Brain microvascular endothelial cell (primary cell): ENCODE results near the gene FUT2.
"Not testable (repeated sequence)": the region's sequence is repeated elsewhere in the genome, so short reads cannot be mapped to it uniquely, and the experiment has no call there.

Source experiments
- DNase-seq: peaks from one replicate; pipeline ENCODE4 v3.0.0-alpha.2; 2020
- H3K27ac ChIP-seq: fragments of 250-450 bp; sonication (Bioruptor Pico); 2 replicates; pipeline ENCODE4 v1.5.1; 2020; ENCODE audit warnings: mild to moderate bottlenecking, moderate library complexity
- H3K27me3 ChIP-seq: fragments of 250-450 bp; sonication (Bioruptor Pico); replicated peaks from 2 replicates; pipeline ENCODE4 v1.5.1; 2020; ENCODE audit warnings: mild to moderate bottlenecking
- H3K36me3 ChIP-seq: fragments of 250-450 bp; sonication (Bioruptor Pico); replicated peaks from 2 replicates; pipeline ENCODE4 v1.5.1; 2020; ENCODE audit warnings: mild to moderate bottlenecking
- H3K4me3 ChIP-seq: 2 replicates; pipeline ENCODE4 v1.5.1; 2011; ENCODE audit warnings: low read depth, mild to moderate bottlenecking, control low read depth, low read length, moderate library complexity
- in situ Hi-C: cut with HindIII; loops from 2 replicates; pipeline ENCODE4 v1.10.0; 2017; ENCODE audit warnings: low sequenced_read_pairs, low pct_ligation_motif_present
- TF ChIP-seq, protein P1 (sequence below): IDR thresholded peaks from 2 replicates; pipeline ENCODE4 v1.5.1; 2011; ENCODE audit warnings: low read depth, mild to moderate bottlenecking, moderate library complexity, low read length, control low read depth, inconsistent platforms; ENCODE audit errors: missing control alignments

The FUT2 gene

GRCh38 chr19:48713041-48713863 lies 17.5 kb downstream of the FUT2 start:
- Histone ChIP-seq H3K4me3 (peak overlapping the region; percentile 77), H3K27ac (peak overlapping the region; percentile 22), H3K27me3 (no peaks in the 10 kb centered on the region), H3K36me3 (no peaks in the 10 kb centered on the region)
- TF ChIP-seq, protein P1, sequence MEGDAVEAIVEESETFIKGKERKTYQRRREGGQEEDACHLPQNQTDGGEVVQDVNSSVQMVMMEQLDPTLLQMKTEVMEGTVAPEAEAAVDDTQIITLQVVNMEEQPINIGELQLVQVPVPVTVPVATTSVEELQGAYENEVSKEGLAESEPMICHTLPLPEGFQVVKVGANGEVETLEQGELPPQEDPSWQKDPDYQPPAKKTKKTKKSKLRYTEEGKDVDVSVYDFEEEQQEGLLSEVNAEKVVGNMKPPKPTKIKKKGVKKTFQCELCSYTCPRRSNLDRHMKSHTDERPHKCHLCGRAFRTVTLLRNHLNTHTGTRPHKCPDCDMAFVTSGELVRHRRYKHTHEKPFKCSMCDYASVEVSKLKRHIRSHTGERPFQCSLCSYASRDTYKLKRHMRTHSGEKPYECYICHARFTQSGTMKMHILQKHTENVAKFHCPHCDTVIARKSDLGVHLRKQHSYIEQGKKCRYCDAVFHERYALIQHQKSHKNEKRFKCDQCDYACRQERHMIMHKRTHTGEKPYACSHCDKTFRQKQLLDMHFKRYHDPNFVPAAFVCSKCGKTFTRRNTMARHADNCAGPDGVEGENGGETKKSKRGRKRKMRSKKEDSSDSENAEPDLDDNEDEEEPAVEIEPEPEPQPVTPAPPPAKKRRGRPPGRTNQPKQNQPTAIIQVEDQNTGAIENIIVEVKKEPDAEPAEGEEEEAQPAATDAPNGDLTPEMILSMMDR: peak; percentile 59
- in situ Hi-C loops: no loop called here
- DNase-seq: peak; percentile 24

DNA sequence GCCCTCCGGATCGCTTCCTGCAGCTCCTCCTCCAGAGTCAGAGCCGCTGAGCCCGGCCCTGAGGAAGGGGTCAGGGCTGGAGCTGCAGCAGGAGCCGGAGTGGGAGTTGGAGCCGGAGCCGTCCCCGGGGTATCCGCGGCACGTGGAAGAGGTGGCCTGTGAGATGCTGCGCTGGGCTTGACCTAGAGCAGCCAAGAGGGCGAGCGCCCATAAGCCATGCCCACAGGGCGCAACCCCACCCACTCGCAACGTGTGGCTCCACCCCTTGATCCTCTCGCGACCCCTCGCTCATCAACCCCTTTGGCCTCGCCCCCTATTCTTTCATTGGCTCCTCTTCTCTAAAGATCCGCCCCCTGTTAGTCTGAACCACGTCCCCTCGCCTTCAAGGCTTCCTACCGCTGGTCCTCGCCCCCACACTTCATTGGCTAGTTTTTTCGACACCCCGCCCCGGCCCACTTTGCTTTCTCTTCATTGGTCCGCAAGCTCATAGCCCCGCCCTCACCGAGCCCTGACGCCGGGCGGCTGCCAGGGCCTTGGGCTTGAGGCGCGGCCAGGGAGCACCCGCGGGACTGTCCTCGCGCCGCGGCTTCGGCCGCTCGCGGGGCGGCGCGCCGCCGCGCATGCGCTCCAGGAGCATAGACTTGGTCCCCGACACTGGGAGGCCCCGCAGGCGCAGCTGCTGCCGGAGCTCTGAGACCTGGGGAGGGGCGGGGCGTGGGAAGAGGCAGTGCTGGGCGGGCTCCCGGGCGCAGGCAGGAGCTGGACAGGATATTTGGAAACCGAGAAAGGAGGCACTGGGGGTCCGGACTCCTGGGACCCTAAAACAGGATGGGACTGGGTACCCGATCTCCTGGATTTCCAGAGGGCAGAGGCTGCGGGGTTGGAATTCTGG lies 18.3 kb downstream of the FUT2 start:
- in situ Hi-C loops: no loop called here
- Histone ChIP-seq H3K36me3 (no peaks in the 10 kb centered on the region), H3K27ac (peak overlapping the region; percentile 39), H3K27me3 (no peaks in the 10 kb centered on the region), H3K4me3 (peak overlapping the region; percentile 77)
- DNase-seq: peak; percentile 99
- TF ChIP-seq, protein P1: no peak

- Histone ChIP-seq H3K27ac (peak overlapping the region; percentile 39), H3K27me3 (no peaks in the 10 kb centered on the region), H3K4me3 (peak overlapping the region; percentile 59), H3K36me3 (no peaks in the 10 kb centered on the region)
- in situ Hi-C loops: no loop called here
- no peak for DNase-seq
- TF ChIP-seq, protein P1: no peak
Observed at GRCh38 chr19:48714759-48715675, 19.2 kb downstream of the FUT2 start.

GRCh38 chr19:48715681-48716171 lies 20.0 kb downstream of the FUT2 start:
- Histone ChIP-seq H3K27me3 (no peaks in the 10 kb centered on the region), H3K27ac (no peak overlapping the region), H3K36me3 (no peaks in the 10 kb centered on the region), H3K4me3 (no peak overlapping the region)
- TF ChIP-seq, protein P1: no peak
- no peak for DNase-seq
- in situ Hi-C loops: no loop called here

DNA sequence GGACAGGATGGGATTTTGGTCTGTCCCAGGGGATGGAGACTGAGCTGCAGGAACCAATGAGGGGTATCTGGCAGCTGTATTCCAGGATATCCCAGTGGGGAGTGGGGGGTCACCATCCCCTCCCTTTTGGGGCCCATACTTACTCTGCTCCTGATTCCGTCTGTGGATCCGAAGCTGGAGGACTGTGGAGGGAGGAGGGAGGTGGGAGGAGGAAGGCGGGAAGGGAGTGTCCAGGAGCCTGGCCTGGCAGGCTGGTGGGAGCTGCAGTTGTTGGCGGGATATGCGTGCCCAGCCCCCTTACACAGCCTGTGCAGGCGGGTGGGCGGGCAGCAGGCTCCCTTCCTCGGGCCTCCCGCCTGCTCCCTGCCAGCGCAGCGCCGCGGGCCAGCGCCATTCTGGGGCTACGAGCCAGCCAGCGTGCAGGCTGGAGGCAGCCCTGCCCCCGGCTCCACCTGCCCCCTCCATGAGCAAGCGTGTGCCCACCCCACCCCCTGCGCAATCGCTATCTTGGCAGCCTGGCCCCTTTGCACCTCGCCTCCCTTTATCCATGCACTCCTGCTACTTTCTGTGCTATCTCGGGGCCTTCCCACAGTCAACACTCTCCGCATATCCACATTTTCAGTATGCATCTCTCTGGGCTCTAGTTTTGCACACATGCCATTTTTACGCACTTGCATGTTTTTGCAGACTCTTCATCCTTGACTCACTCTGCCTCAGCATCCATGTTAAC lies 21.0 kb downstream of the FUT2 start:
- Histone ChIP-seq H3K36me3 (no peaks in the 10 kb centered on the region), H3K4me3 (peak overlapping the region; percentile 38), H3K27me3 (no peaks in the 10 kb centered on the region), H3K27ac (no peak overlapping the region)
- TF ChIP-seq, protein P1: no peak
- DNase-seq: no peak
- in situ Hi-C loops: no loop called here

DNA sequence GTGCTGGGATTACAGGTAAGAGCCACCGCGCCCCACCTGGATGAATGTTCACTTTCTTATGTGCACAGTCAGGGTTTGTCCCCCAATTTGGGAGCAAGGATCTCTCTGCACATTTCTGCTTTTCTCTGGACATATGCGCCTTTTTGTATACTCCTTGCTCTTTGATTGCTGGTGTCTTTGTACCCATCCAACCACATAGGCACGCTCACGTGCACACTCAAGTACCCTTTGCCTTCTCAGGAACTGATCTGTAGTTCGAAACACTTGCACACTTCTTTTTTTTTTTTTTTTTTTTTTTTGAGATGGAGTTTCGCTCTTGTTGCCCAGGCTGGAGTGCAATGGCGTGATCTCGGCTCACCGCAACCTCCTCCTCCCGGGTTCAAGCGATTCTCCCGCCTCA lies 22.3 kb downstream of the FUT2 start:
- in situ Hi-C loops, H3K27me3 ChIP-seq, H3K36me3 ChIP-seq, H3K4me3 ChIP-seq, H3K27ac ChIP-seq, DNase-seq: not testable (repeated sequence)
